ENCODE measurements around the gene CRB2. TPM values are rescaled to one million over a fixed set of nuclear protein-coding genes. Genes with fewer than 3 reads are reported as not detected.

CRB2 gene
- total and polyA plus RNA-seq, 2 of the 4 experiments (the other 2 are of a cell fraction), result not detected

DNA sequence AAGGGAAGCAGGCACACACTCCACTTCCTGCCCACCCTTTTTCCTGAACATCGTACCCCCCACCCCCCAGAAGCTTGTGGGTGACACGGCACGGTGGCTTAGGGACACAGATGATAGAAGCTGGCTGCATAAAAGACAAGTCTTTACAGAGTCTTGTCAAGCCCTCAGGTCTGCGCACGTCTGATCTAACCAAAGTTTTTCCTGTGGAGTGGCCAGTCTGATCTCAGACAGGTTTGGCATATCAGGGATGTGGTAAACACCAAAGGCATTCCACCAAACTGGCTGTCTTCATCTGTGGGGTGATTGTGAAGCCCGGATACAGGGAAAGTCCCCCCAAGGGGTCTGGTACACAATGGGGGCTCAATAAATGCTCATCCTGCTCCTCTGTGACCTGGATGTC lies 50.0 kb downstream of the CRB2 start:
- Histone ChIP-seq H4K8ac (ENCODE audit: low read depth in 2 of 2, low read length in 2 of 2) (no peak overlapping the region), H3K4me2 (ENCODE audit: low read depth, low read length) (no peak overlapping the region), H3K4ac (ENCODE audit: low read depth, low read length) (no peak overlapping the region), H3K4me3 (ENCODE audit: insufficient read depth, low read depth, low read length) (no peak overlapping the region), H3K79me1 (ENCODE audit: low read depth in 1 of 2, low read length in 2 of 2) (no peaks in the 10 kb centered on the region), H2BK120ac (ENCODE audit: low read depth, low read length) (no peak overlapping the region), H3K18ac (ENCODE audit: low read depth, low read length) (no peak overlapping the region), H2AK9ac (replicated peaks; ENCODE audit: low read depth, low read length, poor library complexity) (no peak overlapping the region), H3K36me3 (ENCODE audit: control insufficient read depth, insufficient read depth, low read length) (no peaks in the 10 kb centered on the region), H3K27me3 (ENCODE audit: control insufficient read depth, insufficient read depth, low read length) (no peaks in the 10 kb centered on the region), H2AK5ac (ENCODE audit: low read depth, low read length) (no peak overlapping the region), H3K27ac (ENCODE audit: insufficient read depth, low read length) (no peak overlapping the region), H4K5ac (ENCODE audit: low read depth, low read length) (no peak overlapping the region), H2BK15ac (ENCODE audit: low read depth, low read length) (no peak overlapping the region), H3K14ac (replicated peaks; ENCODE audit: low read depth, low read length) (no peak overlapping the region), H3K56ac (ENCODE audit: extremely low read depth, insufficient read depth, low read length) (no peak overlapping the region), H4K91ac (ENCODE audit: insufficient read depth, low read depth, low read length) (no peak overlapping the region), H2AFZ (replicated peaks; ENCODE audit: low read length, poor library complexity) (no peak overlapping the region), H4K20me1 (ENCODE audit: insufficient read depth, low read length) (no peaks in the 10 kb centered on the region), H3K9me1 (ENCODE audit: insufficient read depth, low read length) (peaks cover 5% of the 10 kb centered on the region), H2BK5ac (ENCODE audit: low read depth, low read length, poor library complexity, severe bottlenecking) (no peak overlapping the region), H2BK20ac (ENCODE audit: low read depth, low read length) (no peak overlapping the region), H3K9me3 (ENCODE audit: control insufficient read depth, insufficient read depth, low read length) (no peaks in the 10 kb centered on the region), H3K4me1 (ENCODE audit: control insufficient read depth, insufficient read depth, low read length) (no peaks in the 10 kb centered on the region; the same call in 1 of the 2 replicates), H3K9ac (ENCODE audit: low read depth, low read length) (no peak overlapping the region), H3K23ac (ENCODE audit: low read depth, low read length) (no peak overlapping the region)
- ChIA-PET CTCF (no interaction called here), POLR2A (ENCODE audit: unreplicated experiment) (no interaction called here)
- TF ChIP-seq MAFK (IDR thresholded peaks at IDR 0.05; ENCODE audit: low read depth, low read length) (no peak), BHLHE40 (IDR thresholded peaks at IDR 0.05; ENCODE audit: low read depth, low read length) (no peak), SMC3 (IDR thresholded peaks at IDR 0.05; ENCODE audit: low read depth, low read length) (no peak), MXI1 (IDR thresholded peaks at IDR 0.05; ENCODE audit: borderline replicate concordance, low read depth, low read length) (no peak)
- intact Hi-C loops (cut with micrococcal nuclease) (loop anchor here (10.0 kb wide), 1 partner anchor 229 kb away; no protein-coding TSS in a partner anchor), dilution Hi-C loops (cut with HindIII; ENCODE audit: low sequenced_read_pairs, unreplicated experiment) (no loop called here), in situ Hi-C loops (cut with MboI; ENCODE audit: low sequenced_read_pairs) (loop anchor here (10.0 kb wide), 1 partner anchor 909 kb away; no protein-coding TSS in a partner anchor)
- no CpG with 5 or more reads among the region's 6 CpGs for WGBS, 2 experiments (ENCODE audit: extremely low coverage in 2 of 2, insufficient read length in 1 of 2)
- no peak for ATAC-seq (ENCODE audit: low read depth)
- DNase-seq, result no peak
- no TSS peak for BruUV-seq (replicated peaks)

Data from IMR-90 (cell line).